Posterior vena cava (tissue), 2 donors: ENCODE results near the gene ZDHHC11. TPM values are rescaled to one million over a fixed set of nuclear protein-coding genes. Genes with fewer than 3 reads are reported as not detected.

ENCODE experiments used
- DNase-seq: peaks from one replicate; pipeline ENCODE4 v3.0.0-alpha.2; 2020; ENCODE audit warnings: low spot score
- intact Hi-C, 2 donors: fragments of 100-400 bp; cut with DNase I; formaldehyde crosslinking; loops; one replicate each; pipeline versions ENCODE4 v1.14.1 to v1.14.2; 2022 to 2023
- long read RNA-seq, 2 donors: library from polyadenylated mRNA; unstranded; transcript quantifications; one replicate each; pipeline ENCODE4 v2.0.0, GENCODE V29; 2020 to 2021
- total RNA-seq, 2 donors: library from RNA; stranded (reverse); fragmentation: NEBNext Ultra II Directional; extraction: Animal tissue kit (Norgen Biotek cat#: 25700); gene quantifications; one replicate each; pipeline ENCODE4 v1.2.1, GENCODE V29; 2021
- donor health status: DM: yes; HTN: yes; CAD: no.
- donor health status: DM: yes; HTN: yes; CAD: no.

Gene ZDHHC11, protein sequence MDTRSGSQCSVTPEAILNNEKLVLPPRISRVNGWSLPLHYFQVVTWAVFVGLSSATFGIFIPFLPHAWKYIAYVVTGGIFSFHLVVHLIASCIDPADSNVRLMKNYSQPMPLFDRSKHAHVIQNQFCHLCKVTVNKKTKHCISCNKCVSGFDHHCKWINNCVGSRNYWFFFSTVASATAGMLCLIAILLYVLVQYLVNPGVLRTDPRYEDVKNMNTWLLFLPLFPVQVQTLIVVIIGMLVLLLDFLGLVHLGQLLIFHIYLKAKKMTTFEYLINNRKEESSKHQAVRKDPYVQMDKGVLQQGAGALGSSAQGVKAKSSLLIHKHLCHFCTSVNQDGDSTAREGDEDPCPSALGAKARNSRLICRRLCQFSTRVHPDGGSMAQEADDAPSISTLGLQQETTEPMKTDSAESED
- 10 to 100 TPM in 1 of 2 donors, 1 to 10 TPM in 1; 8.9 to 29.1 TPM for total RNA-seq
- long read RNA-seq, donor 1, partial matches to known transcripts, result 0 of 5 reads
- long read RNA-seq, donor 1, other reads (novel, unspliced or antisense), result 5 of 5 reads
- long read RNA-seq, donor 2, result 0 reads

DNA sequence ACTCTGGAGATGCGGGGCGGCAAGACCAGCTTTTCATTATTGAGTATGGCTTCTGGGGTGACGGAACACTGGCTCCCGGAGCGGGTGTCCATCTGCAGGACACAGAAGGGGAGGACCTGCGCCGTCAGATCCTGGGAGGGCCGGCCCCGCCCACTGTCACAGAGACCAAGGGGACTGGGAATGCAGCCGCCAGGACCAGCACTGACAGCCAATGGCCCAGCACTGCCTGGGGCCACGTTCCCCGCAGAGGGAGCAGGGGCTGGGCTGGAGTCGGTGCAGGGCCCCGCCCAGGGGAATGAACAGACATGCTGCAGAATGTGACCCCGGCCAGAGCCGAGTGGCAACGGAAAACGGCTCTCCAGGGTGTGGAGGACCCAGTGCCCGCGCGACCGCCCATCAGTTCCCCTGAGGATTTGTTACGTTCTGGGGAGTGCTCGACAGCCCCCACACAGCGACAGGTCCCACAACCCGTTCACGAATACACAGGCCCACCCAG, at the start of gene ZDHHC11:
Gene ZDHHC11, minus strand, starts transcription at position 476 of the 496 bp plus-strand sequence. Its CDS starts 384 bp downstream, at position 92.
- intact Hi-C loops, result no loop called here
- DNase-seq, result peak; percentile 81

DNA sequence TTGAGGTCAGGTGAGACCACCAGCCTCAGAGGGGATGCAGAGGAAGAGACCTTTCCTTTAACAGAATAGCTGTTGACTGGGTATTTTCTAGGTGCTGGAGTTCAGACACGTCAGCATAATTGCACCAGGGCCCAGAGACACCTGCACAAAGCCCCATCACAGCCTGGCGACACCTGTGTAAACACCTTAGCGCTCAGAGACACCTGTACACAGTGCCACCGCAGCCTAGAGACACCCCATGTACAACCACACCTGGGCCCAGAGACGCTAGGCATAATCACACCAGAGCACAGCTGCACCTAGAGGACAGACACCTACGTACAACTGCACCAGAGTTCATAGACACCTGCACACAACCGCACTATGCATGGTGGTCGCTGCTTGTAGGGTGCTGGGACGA, 42.9 kb upstream of the ZDHHC11 start:
- intact Hi-C loops, result loop anchor here (5.0 kb wide), 2 partner anchors 221 to 226 kb away; no protein-coding TSS in a partner anchor
- peak; percentile 67 for DNase-seq

DNA sequence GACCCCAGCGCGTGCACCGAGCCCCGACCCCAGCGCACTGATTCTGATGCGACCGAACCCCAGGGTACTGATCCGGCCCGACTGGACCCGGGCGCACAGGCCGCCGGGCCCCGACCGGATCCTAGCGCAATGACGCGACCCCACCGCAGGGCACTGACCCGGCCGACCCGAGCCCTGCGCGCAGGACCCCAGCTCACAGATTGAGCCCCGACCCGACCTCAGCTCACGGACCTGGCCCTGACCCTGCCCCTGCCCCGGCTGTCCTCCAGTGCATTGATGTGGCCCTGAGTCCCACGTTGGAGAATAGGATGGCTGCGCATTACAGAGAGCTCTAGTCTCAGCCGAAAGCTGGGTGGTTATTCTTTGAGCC, 42.3 kb upstream of the ZDHHC11 start:
- intact Hi-C loops, result loop anchor here (5.0 kb wide), 2 partner anchors 221 to 226 kb away; no protein-coding TSS in a partner anchor
- DNase-seq, result peak; percentile 78

DNA sequence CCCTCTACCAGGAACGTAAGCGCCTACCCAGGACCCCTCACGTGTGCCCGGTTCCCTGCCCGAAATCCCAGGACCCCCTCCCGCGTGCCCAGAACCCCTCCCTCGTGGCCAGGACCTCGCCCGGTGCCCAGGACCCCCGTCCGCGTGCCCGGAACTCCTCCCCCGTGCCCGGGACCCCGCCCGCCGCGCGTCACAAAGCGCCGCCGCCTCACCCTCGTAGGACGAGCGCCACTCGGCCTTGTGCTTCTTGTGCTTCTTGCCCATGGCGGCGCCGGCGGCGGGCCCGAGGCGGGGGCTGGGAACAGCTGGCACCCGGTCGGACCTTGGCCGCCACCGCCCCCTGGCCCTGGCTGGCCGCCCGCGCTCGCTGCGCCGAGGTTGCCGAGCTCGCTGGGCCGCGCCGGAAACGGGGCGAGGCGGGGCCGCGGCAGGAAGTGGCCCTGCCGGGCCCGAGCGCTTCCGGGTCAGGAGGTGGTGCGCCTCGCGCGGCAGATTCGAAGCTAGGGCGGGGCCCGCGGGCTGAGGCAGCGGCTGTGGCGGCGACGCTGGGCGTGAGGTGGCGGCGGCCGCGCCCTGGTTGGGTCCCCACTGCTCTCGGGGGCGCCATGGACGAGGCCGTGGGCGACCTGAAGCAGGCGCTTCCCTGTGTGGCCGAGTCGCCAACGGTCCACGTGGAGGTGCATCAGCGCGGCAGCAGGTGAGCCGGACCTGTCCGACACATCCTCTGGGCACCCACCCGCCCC, 41.8 kb upstream of the ZDHHC11 start, which contains the start of the genes BRD9 and TRIP13:
Gene BRD9, minus strand, starts transcription at position 408 of the 743 bp plus-strand sequence. Its CDS starts 144 bp downstream, at position 264.
Gene TRIP13, plus strand, starts transcription at position 491 of the 743 bp plus-strand sequence. Its CDS starts 115 bp downstream, at position 606.
- intact Hi-C loops, result loop anchor here (5.0 kb wide), 2 partner anchors 220 to 225 kb away; no protein-coding TSS in a partner anchor
- DNase-seq, result peak; percentile 93

DNA sequence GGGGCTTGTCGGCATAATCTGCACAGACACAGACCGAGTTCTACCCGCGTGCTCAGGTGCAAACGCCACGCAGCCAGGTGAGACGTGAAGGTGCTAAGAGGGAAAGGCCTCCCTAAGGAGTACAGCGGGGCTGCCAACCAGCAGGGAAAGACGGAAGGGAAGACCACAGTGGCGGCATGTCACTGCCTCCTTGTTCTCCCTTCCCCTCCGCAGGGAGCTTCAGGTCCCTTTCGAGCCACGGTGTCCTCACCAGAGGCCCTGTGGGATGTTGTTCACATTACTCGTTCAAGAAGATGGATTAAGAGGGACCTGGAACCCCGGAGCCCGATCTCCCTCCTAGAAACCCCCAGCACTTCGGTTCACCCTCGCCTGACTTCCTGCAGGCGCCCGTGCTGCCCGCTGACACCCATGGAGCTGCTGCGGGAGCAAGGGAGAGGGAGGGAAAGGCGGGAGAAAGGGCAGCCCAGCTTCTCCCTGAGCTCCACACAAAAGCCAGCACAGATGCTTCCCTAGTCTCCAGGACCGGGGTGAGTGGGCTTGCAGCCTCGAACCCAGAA, 41.1 kb upstream of the ZDHHC11 start:
- DNase-seq, result peak; percentile 71
- intact Hi-C loops, result loop anchor here (5.0 kb wide), 2 partner anchors 220 to 225 kb away; no protein-coding TSS in a partner anchor

DNA sequence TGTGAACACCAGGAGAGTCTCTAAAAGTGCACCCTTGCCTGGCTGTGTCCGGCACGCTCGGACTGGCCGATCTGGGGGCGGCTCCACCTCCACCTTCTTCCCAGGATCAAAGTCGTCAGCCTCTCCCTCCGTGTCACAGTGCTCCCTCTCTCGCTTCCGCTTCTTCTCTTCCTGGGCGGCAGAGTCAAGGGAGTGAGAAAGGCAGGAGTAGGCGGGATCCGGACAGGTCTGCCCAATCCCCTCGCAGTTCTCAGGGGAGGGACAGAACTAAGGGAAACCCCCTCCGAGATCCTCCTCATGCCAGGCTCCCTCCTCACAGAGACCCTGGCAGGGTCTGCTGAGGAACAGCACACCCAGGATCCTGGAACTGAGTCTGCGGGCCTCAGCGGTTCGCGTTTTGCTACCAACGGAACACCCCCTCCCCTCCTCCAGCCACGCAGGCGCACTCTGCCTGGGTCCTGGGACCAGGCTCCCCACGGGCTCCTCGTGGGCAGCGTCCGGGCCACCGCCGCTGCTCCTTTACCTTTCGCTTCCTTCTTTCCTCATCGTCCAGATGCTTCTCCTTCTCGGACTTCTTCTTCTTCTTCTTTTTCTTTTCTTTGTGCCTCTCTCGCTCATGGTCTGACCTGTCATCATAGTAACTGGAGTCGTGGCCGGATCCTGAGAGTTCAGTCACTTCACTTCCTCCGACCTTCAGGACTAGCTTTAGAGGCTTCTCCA, 40.5 kb upstream of the ZDHHC11 start:
- DNase-seq, result peak; percentile 67
- intact Hi-C loops, result loop anchor here (5.0 kb wide), 2 partner anchors 219 to 224 kb away; no protein-coding TSS in a partner anchor

DNA sequence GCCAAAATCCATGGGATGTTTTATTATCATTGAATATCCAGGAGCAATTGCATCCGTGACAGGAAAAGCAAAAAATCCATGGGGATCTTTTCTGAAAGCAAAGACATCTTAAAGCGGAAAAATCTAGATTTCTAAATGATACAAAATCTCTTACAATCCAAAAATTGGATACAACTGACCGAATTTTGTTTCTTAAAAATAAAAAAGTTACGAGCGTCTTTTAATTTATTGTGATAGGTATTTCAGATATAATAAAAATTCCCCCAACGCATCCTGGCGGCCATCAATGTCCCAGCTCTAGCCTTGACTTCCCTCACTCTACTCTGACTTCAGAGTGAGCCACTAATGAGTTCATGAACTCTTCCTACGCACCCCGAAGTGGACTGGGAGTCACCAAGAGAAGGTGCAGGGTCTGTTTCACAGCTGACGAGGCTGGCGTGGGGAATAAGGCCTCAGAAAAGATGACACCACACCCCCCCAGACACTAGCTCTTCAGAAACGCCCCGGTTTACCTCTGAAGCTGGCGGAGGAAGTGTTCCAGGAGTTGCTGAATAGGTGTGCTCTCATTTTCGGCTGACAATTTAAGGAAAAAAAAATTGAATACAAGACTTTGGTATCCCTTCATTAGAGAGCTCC, 38.4 kb upstream of the ZDHHC11 start:
- intact Hi-C loops, result no loop called here
- peak; percentile 72 for DNase-seq

DNA sequence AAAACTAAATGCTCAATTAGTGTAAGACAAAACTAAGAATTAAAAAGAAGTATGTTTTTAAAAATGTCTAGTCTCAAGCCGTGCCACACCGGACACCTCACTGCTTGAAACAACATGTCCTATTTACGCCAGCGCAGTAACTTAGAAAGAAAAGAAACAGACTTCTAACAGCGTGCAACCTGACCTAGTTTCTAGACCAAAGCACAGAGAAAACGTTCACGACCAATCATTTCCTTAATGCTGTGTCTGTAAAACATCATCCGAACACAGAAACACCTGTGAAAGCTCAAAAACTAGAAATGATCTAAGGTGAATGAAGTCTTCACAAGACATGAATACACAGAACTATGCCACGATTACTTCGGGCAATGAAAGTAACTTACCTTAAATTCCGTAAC, 37.9 kb upstream of the ZDHHC11 start:
- intact Hi-C loops, result no loop called here
- DNase-seq, result peak; percentile 41

DNA sequence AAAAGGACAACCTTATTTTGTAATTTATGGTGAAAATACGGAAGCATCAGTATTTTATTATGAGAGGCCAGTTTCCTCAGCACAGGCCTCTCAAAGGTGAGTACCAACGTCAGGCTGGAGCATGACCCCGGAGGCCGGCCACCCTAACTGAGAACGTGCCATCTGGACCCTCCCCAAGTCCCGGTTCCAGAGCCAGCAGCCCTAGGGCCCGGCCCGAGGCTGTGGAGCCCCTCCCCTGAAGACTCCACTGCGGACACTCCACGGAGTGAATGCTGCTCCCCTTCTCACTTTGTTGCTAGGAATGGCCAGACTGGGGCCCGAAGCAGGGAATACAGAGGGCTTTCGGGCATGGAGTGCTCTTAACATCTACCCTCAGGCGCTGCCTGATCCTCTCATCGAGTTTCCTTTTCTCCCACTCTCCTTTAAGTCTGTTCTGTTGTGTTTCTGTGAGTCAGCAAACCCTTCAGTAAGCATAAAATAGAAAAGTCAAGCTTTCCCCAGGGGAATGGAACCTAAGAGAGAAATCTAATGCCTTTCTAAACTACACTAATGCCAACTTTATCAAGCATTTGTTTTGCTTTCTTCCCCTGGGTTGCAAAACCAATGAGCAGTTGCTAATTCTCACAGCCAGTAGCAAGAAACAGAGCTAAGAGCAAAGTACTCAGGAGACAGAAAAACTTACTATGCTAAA, 37.3 kb upstream of the ZDHHC11 start:
- intact Hi-C loops, result no loop called here
- DNase-seq, result peak; percentile 73

DNA sequence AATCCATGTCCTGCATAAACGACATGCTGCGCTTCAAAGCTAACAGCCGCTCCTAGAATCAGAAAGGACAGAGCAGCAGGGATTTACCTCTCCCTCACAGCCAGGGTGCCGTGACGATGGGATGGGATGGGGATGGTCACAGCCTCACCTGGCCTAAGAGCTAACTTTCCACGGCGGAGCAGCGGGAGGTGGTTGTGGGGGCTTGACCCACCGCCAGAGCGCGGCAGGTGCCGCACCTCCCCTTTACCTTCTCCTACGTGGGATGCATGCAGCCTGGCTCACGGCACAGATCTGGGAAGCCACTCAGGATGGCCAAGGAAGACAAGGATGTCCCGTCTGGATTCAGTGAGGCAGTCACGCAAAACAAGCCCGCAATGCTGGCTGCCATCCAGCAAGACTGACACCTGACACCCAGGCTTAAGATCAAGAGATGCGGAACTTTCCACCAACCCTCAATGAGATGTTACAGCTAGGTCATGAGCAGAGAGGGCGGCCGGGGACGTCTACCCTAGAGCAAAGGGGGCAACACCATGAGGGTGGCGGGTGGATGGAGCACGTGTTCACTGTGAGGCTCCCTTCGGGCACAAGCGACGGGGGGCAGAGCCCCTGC, 36.0 kb upstream of the ZDHHC11 start:
- intact Hi-C loops, result no loop called here
- peak; percentile 73 for DNase-seq

DNA sequence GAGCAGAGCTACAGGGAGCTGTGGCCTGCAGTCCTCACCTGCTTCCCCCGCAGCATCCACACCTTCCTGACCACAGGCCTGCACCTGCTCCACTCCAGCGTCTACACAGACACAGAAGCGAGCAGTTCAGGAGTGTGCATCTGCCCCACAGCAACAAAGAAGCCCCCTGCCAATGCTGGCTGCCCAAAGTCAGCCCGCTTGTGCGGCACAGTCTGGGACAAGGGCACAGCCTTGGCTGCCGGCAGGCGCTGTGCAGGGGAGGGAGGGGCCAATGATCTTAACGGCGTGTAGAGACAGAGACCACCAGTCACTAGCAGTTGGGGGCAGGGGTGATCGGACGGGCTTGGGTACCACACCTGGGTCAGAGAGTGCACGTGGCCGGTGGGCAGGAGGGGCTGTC, 35.2 kb upstream of the ZDHHC11 start:
- peak; percentile 66 for DNase-seq
- intact Hi-C loops, result no loop called here

DNA sequence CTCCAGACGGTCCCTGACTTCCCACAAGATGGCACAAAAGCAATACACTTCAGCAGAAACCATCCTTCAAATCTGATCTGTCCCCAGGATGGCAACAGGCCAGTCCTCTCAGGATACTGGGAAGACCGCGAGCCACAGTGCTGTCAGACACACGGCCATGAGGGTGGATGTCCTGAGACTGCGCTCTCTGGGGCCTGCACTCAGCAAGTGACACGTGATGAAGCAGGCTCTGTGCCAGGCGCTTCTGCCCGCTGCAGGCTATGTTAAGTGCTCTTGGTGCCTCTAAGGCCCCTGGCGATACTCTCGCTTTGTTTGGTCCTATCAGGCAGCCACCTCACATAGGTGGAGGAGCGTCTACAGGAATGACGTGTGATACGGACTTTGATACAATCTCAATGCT, 34.7 kb upstream of the ZDHHC11 start:
- peak; percentile 64 for DNase-seq
- intact Hi-C loops, result no loop called here

DNA sequence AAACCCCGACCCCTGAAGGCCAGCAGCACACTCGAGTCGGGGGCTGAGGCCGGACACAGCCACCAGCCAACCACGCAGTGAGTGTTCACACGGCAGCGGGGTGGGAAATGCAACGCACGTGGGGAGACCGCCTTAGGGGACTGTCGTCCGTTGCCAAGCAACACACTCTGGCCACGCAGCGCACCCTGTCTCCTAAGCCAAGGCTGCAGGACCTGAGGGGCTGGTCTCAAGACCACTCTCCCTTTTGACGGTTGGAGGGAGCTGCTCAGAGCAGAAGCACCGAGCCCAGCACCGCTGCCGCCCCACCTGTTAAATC, 34.3 kb upstream of the ZDHHC11 start:
- intact Hi-C loops, result no loop called here
- DNase-seq, result peak; percentile 76

DNA sequence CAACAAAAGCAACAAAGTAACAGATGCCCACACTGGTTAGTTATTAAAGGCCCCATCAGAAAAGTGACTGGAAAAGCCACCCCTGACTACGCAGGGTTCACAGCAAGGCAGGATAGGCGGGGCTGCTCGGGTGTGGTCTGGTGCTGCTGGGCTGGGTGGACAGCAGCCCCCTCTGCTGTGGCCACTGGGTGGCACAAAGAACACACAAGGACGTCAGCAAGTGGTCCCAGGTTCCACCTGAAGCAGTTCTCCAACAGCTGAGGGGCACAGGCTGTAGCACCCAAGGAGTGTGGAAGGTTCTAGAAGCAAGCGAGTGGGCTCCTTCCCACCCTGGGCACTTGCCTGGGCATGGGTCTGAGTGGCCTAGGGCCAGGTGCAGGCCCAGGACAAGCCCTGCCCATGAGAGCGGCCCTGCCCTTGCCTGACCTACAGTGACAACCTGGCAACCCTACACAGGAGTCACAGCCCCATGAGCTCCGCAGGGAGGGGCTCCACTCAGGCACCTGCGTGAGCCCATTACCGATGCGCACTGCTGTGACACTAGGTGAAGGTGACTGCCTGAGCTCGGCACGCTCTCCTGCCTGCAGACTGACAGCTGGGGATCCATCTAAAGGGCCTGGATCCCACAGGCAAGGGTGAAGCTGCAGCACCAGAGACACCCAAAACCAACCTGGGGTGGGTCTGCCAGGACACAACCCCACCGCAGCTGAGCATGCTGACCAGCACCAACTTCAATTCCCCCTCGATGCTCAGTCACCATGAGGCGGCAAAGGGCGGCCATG, 33.8 kb upstream of the ZDHHC11 start:
- intact Hi-C loops, result loop anchor here in 1 of 2 donors (5.0 kb wide), 1 partner anchor 547 kb away; no protein-coding TSS in a partner anchor
- no peak for DNase-seq

DNA sequence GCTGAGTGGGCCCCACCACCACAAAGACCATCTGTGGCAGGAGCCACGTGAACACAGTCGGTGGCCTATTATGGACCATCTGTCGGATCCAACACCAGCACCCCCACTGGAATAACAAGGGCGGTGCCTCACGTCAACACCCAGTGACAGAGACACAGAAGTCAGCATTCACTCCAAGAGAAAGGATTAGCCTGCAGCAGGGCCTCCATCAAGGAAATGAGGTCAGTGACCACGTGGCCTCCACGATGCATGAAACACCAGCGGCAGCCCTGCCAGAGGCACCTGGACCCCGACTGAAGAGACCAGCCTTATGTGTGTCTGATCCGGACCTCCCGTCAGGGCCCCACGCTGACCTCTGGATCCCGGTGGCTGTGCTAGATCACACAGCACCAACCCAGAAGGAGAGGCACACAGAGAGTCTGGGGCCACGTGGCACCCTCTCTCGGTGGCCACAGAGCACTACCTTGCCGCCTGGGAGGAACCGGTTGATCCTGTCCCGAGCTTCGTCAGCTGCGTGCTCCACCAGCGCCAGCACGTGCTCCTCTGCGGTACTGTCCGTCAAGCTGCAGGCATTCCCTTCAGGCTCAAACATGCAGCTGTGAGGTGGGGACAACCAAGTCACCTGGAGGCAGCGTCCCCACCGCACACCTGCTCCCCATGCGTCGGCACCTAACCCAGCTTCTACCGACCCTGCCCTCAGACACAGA, 32.8 kb upstream of the ZDHHC11 start:
- peak; percentile 70 for DNase-seq
- intact Hi-C loops, result loop anchor here in 1 of 2 donors (5.0 kb wide), 1 partner anchor 546 kb away; no protein-coding TSS in a partner anchor
